ENCODE results near the gene RBMX. TPM values are rescaled to one million over a fixed set of nuclear protein-coding genes. Genes with fewer than 3 reads are reported as not detected.
"Not testable (repeated sequence)": the region's sequence is repeated elsewhere in the genome, so short reads cannot be mapped to it uniquely, and the experiment has no call there.

RBMX gene
- total RNA-seq, 4 donors from 2014 or later = 171 to 353 (median 231) TPM

- 25% methylated on average over 25 of the region's 26 CpGs for WGBS
- Histone ChIP-seq H3K9me3 (no peaks in the 10 kb centered on the region), H3K27ac (peak overlapping the region; percentile 91), H3K4me1 (peaks cover 6% of the 10 kb centered on the region), H3K4me3 (peak overlapping the region; percentile 64), H3K27me3 (no peaks in the 10 kb centered on the region), H3K36me3 (no peaks in the 10 kb centered on the region)
- DNase-seq (ENCODE audit: low spot score in 2 of 2) = peak; percentile 84
- no peak for TF ChIP-seq EP300 (IDR thresholded peaks at IDR 0.05)
- no peak for TF ChIP-seq POLR2A (IDR thresholded peaks at IDR 0.05)
- no peak for TF ChIP-seq CTCF (IDR thresholded peaks at IDR 0.05)
- TF ChIP-seq POLR2AphosphoS5 (IDR thresholded peaks at IDR 0.05) = no peak
Measured at GRCh38 chrX:136909706-136910564, 29.4 kb upstream of the RBMX start.

- no peaks in the 10 kb centered on the region for H3K36me3 ChIP-seq
- H3K27me3 ChIP-seq = no peaks in the 10 kb centered on the region
- no peaks in the 10 kb centered on the region for H3K9me3 ChIP-seq
- peak overlapping the region; percentile 91 for H3K27ac ChIP-seq
- peak overlapping the region; percentile 64 for H3K4me3 ChIP-seq
- no peak for TF ChIP-seq POLR2A (IDR thresholded peaks at IDR 0.05)
- TF ChIP-seq POLR2AphosphoS5 (IDR thresholded peaks at IDR 0.05) = no peak
- TF ChIP-seq CTCF (IDR thresholded peaks at IDR 0.05) = no peak
- no peak for TF ChIP-seq EP300 (IDR thresholded peaks at IDR 0.05)
- peaks cover 6% of the 10 kb centered on the region for H3K4me1 ChIP-seq
- WGBS = 31% methylated on average over 20 of the region's 47 CpGs
- peak; percentile 86 to 89 for DNase-seq (ENCODE audit: low spot score in 2 of 2)
Measured at GRCh38 chrX:136909119-136909705, 28.7 kb upstream of the RBMX start.

- WGBS = 65% methylated on average over 11 of the region's 11 CpGs
Measured at GRCh38 chrX:136907621-136908020, 27.1 kb upstream of the RBMX start.

GRCh38 chrX:136906921-136907510, 26.5 kb upstream of the RBMX start:
- H3K4me1 ChIP-seq = peaks cover 6% of the 10 kb centered on the region
- TF ChIP-seq POLR2A (IDR thresholded peaks at IDR 0.05) (no peak), CTCF (IDR thresholded peaks at IDR 0.05) (no peak), POLR2AphosphoS5 (IDR thresholded peaks at IDR 0.05) (no peak), EP300 (IDR thresholded peaks at IDR 0.05) (no peak)
- no peak for DNase-seq (ENCODE audit: low spot score in 2 of 2)
- no peak overlapping the region for H3K4me3 ChIP-seq
- no peaks in the 10 kb centered on the region for H3K36me3 ChIP-seq
- H3K27me3 ChIP-seq = no peaks in the 10 kb centered on the region
- whole genome bisulfite sequencing = 77% methylated on average over 14 of the region's 14 CpGs
- H3K27ac ChIP-seq = no peak overlapping the region
- H3K9me3 ChIP-seq = no peaks in the 10 kb centered on the region

More at GRCh38 chrX:136907621-136908020, 27.1 kb upstream of the RBMX start:
- Histone ChIP-seq H3K36me3 (no peaks in the 10 kb centered on the region), H3K27ac (no peak overlapping the region), H3K4me1 (peaks cover 6% of the 10 kb centered on the region), H3K4me3 (no peak overlapping the region), H3K9me3 (no peaks in the 10 kb centered on the region), H3K27me3 (no peaks in the 10 kb centered on the region)
- DNase-seq (ENCODE audit: low spot score in 2 of 2) = no peak
- no peak for TF ChIP-seq POLR2AphosphoS5 (IDR thresholded peaks at IDR 0.05)
- TF ChIP-seq POLR2A (IDR thresholded peaks at IDR 0.05) = no peak
- TF ChIP-seq EP300 (IDR thresholded peaks at IDR 0.05) = no peak
- no peak for TF ChIP-seq CTCF (IDR thresholded peaks at IDR 0.05)

- not testable (repeated sequence) for H3K36me3 ChIP-seq; H3K27ac ChIP-seq; H3K4me1 ChIP-seq; H3K9me3 ChIP-seq; H3K4me3 ChIP-seq; DNase-seq (ENCODE audit: low spot score in 2 of 2); H3K27me3 ChIP-seq
- WGBS = 81% methylated on average over 4 of the region's 4 CpGs
Measured at GRCh38 chrX:136904067-136904466, 23.5 kb upstream of the RBMX start.

- H3K27ac ChIP-seq, H3K27me3 ChIP-seq: not testable (repeated sequence)
- WGBS = 89% methylated on average over 10 of the region's 10 CpGs
Measured at GRCh38 chrX:136900071-136900470, 19.5 kb upstream of the RBMX start.

More at GRCh38 chrX:136900071-136900470, 19.5 kb upstream of the RBMX start:
- H3K36me3 ChIP-seq; DNase-seq (ENCODE audit: low spot score in 2 of 2); H3K4me3 ChIP-seq; H3K4me1 ChIP-seq; H3K9me3 ChIP-seq: not testable (repeated sequence)
